Memory B cell (primary cell): ENCODE data around the gene MYOF.

Experiments
- ATAC-seq: fragments of 150-1000 bp; cut with Tn5 transposase; 2 replicates; pipeline ENCODE4 v1.10.0; 2021; ENCODE audit warnings: low read depth, mild to moderate bottlenecking, moderate library complexity
- DNase-seq, 2 donors: peaks; one replicate each; pipeline ENCODE4 v3.0.0; 2022; ENCODE audit warnings: low spot score in 2 of 2
- H3K27ac Mint-ChIP-seq: one replicate; pipeline ENCODE4 v1.8.0; 2022; ENCODE audit warnings: mild to moderate bottlenecking, moderate library complexity, mixed read lengths
- H3K27me3 Mint-ChIP-seq: one replicate; pipeline ENCODE4 v1.8.0; 2022; ENCODE audit warnings: mixed read lengths
- H3K36me3 Mint-ChIP-seq: one replicate; pipeline ENCODE4 v1.8.0; 2022; ENCODE audit warnings: mild to moderate bottlenecking, mixed read lengths
- H3K4me1 Mint-ChIP-seq: one replicate; pipeline ENCODE4 v1.8.0; 2022; ENCODE audit warnings: mixed read lengths
- H3K4me3 Mint-ChIP-seq: one replicate; pipeline ENCODE4 v1.8.0; 2022; ENCODE audit warnings: mild to moderate bottlenecking, moderate library complexity, mixed read lengths
- H3K9me3 Mint-ChIP-seq: one replicate; pipeline ENCODE4 v1.8.0; 2022; ENCODE audit warnings: mixed read lengths

The MYOF gene

DNA sequence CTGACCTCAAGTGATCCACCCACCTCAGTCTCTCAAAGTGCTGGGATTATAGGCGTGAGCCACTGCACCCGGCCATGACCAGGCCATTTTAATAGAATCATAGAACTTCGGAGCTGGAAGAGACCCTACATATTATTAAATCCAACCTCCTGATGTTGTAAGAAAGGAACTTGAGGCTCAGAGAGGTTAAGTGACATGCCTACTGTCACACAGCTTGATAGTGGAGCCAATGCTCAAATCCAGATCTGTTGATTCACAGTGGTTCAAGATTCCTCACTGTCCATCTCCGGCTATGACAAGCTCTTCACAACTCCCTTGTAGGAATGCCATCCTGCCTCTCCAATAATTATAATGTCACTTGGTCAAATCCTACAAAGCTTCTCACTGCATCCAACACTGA is 65.3 kb downstream of the MYOF start:
- H3K4me3 Mint-ChIP-seq: no peak overlapping the region
- ATAC-seq: no peak
- H3K4me1 Mint-ChIP-seq: peaks cover 13% of the 10 kb centered on the region
- H3K9me3 Mint-ChIP-seq: peaks cover under 1% of the 10 kb centered on the region
- H3K27me3 Mint-ChIP-seq: peaks cover 2% of the 10 kb centered on the region
- H3K36me3 Mint-ChIP-seq: no peaks in the 10 kb centered on the region
- no peak overlapping the region for H3K27ac Mint-ChIP-seq
- DNase-seq: no peak

DNA sequence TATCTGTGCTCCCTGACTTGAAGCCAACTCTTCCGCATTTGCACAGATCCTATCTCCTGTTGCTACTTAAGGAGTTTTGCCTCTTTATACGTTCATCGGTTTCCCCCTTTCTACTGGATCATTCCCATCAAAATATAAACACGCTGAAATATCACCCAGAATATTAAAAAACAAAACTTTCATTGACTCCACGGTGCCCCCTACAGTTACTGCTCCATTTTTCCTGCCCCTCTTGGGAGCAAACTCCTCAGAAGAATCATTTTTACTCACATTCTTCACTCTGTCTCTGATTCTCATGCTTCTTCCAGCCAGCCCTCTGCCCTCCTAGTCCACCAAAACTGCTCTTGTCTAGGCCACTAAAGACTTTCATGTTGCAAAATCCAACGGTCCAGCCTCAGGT is 66.4 kb downstream of the MYOF start:
- Mint-ChIP-seq H3K4me1 (peaks cover 13% of the 10 kb centered on the region), H3K27me3 (peaks cover 2% of the 10 kb centered on the region), H3K9me3 (peaks cover 2% of the 10 kb centered on the region), H3K27ac (no peak overlapping the region), H3K4me3 (no peak overlapping the region), H3K36me3 (no peaks in the 10 kb centered on the region)
- no peak for ATAC-seq
- DNase-seq: no peak

- no peak for DNase-seq
- peaks cover 2% of the 10 kb centered on the region for H3K9me3 Mint-ChIP-seq
- H3K4me3 Mint-ChIP-seq: no peak overlapping the region
Measured at GRCh38 chr10:93413252-93413689, 68.9 kb downstream of the MYOF start.

DNA sequence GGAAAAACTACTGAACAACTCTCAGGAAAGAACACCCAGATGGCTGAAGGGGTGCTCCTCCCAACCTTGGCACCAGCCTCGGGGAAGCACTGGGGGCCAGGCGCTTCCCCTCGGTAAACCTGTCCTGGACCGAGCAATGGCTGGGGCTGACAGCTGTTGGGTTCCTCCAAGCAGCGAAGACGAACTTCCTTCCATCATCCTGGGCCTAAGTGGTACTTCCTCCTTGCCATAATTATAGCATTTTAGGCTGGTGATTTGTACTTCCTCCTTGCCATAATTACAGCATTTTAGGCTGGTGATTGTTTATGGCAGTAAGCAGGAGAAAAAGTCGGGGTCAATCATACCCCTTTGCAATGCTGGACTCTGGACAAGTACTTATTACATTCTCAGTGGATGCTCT is 69.3 kb downstream of the MYOF start:
- no peaks in the 10 kb centered on the region for H3K36me3 Mint-ChIP-seq
- ATAC-seq (peak; percentile 84), DNase-seq (peak in 1 of 2 donors; percentile 7)
- peak overlapping the region; percentile 18 for H3K27ac Mint-ChIP-seq
- no peaks in the 10 kb centered on the region for H3K27me3 Mint-ChIP-seq
- no peak overlapping the region for H3K4me3 Mint-ChIP-seq
- H3K4me1 Mint-ChIP-seq: peaks cover 13% of the 10 kb centered on the region
- peaks cover 2% of the 10 kb centered on the region for H3K9me3 Mint-ChIP-seq

More at GRCh38 chr10:93413252-93413689, 68.9 kb downstream of the MYOF start:
- Mint-ChIP-seq H3K4me1 (peaks cover 13% of the 10 kb centered on the region), H3K27me3 (no peaks in the 10 kb centered on the region), H3K36me3 (no peaks in the 10 kb centered on the region), H3K27ac (peak overlapping the region; percentile 18)
- ATAC-seq: peak; percentile 14

DNA sequence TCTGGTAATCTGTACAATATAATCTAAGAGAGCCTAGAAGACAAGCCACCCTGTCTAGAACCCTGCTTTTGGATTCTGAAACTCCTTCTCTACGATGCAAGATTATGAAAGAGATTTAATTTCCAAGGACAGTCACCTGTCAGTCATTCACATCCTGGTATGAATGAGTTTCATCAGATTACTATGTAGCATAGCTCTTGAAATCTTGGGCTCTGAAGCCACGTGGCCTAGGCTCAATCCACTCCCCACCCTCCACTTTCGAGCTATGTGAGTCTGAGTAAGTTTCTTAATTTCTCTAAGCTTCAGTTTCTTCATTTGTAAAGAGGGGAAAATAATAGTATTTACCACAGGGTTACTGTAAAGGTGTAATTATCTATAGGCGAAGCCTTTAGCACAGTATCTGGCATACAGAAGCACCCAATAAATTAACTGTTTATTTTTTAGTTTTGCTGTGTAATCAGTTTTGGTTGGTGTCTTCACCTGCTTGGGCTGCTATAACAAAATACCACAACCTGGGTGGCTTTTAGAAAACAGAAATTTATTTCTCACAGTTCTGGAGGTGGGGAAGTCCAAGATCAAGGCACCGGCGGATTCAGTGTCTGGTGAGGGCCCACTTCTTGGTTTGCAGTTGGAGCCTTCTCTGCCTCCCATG is 71.3 kb downstream of the MYOF start:
- Mint-ChIP-seq H3K27me3 (no peaks in the 10 kb centered on the region), H3K27ac (no peak overlapping the region), H3K4me1 (peaks cover 13% of the 10 kb centered on the region), H3K9me3 (peaks cover 2% of the 10 kb centered on the region), H3K4me3 (no peak overlapping the region), H3K36me3 (no peaks in the 10 kb centered on the region)
- DNase-seq (no peak), ATAC-seq (no peak)

DNA sequence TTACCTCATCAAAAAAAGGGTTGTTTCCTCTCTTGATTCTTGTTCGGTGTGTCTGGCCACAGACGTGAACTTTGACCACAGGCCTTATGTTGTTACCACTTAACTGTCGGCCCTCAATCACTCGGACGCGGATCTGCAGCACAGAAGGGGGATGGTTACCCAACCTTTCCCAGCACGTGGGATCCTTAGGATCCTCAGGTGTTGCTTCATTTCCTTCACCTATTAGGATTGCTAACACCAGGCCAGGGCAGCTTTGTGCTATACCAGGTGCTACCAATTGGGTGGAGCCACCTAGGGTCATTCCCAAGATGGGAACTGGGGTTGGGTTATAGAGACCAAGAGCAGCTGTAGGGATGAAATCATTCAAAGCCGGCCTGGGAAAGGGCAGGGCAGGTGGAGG is 73.4 kb downstream of the MYOF start:
- ATAC-seq: no peak
- no peak for DNase-seq
- Mint-ChIP-seq H3K27me3 (no peaks in the 10 kb centered on the region), H3K4me3 (no peak overlapping the region), H3K27ac (no peak overlapping the region), H3K36me3 (no peaks in the 10 kb centered on the region), H3K4me1 (peaks cover 9% of the 10 kb centered on the region), H3K9me3 (peaks cover 2% of the 10 kb centered on the region)

- Mint-ChIP-seq H3K27me3 (peaks cover 10% of the 10 kb centered on the region), H3K4me1 (no peaks in the 10 kb centered on the region), H3K27ac (no peak overlapping the region), H3K4me3 (no peak overlapping the region), H3K36me3 (no peaks in the 10 kb centered on the region), H3K9me3 (no peaks in the 10 kb centered on the region)
- DNase-seq (no peak), ATAC-seq (no peak)
Measured at GRCh38 chr10:93406364-93407145, 75.6 kb downstream of the MYOF start.

DNA sequence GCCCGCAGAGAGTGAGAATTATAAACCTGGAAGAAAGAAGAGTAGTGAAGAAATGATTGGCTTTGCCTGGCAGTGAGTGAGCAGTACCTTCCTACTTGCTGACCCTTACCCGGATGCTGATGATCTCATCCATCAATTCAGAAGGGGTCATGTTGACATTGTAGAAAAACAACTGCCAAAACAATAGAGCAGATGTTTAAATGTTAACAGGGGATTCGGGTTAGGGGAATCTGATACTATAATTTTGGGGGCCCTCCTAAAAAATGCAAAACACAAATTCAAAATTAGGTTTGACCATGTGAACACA is 78.1 kb downstream of the MYOF start:
- no peak for DNase-seq
- peaks cover 10% of the 10 kb centered on the region for H3K27me3 Mint-ChIP-seq
- H3K4me1 Mint-ChIP-seq: no peaks in the 10 kb centered on the region
- H3K9me3 Mint-ChIP-seq: no peaks in the 10 kb centered on the region
- H3K27ac Mint-ChIP-seq: no peak overlapping the region
- no peak overlapping the region for H3K4me3 Mint-ChIP-seq
- ATAC-seq: no peak
- no peaks in the 10 kb centered on the region for H3K36me3 Mint-ChIP-seq

DNA sequence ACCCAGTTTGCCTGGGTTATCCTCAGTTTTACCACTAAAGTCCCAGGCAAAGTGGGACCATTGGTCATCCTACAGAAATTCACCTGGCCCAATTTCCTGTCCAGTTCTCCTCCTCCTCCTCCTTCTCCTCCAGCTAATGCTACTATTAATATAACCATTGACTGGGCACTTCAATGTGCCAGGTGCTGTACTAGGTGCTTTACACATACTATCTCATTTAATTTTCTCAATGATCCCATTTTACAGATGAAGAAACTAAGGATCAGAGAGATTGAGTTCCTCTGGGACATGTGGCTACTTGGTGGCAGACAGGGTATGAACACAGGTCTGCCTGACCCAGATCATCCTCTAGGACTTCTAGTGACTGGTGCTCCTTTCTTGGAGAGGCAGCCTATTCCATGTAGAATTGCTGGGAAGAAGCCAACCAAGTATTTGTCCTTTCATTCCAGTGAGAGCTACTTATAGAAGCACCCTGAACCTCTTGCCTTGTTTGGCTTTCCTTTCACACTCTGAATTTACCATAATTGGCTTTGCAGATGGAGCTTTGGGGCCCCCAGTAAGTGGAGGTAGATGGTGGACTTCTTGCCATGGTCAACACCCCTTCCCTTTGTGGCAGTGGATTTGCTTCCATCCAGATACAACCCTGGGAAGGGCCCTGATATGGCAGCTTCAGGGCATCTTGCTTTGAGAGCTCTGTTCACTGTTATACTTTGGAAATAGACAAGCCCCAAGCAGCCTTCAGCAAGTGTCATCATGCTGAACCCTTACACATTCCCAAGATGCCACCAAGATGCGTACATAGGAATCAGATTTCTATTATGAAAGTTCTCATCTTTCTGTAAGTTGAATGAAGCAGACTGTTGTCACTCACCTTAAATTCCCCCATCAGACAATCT is 78.7 kb downstream of the MYOF start:
- no peaks in the 10 kb centered on the region for H3K4me1 Mint-ChIP-seq
- no peak for ATAC-seq
- H3K36me3 Mint-ChIP-seq: no peaks in the 10 kb centered on the region
- no peak overlapping the region for H3K4me3 Mint-ChIP-seq
- DNase-seq: no peak
- no peak overlapping the region for H3K27ac Mint-ChIP-seq
- H3K9me3 Mint-ChIP-seq: no peaks in the 10 kb centered on the region
- peaks cover 10% of the 10 kb centered on the region for H3K27me3 Mint-ChIP-seq

GRCh38 chr10:93402192-93402591 is 79.9 kb downstream of the MYOF start:
- ATAC-seq (no peak), DNase-seq (no peak)
- Mint-ChIP-seq H3K4me1 (no peaks in the 10 kb centered on the region), H3K27me3 (peaks cover 16% of the 10 kb centered on the region), H3K27ac (no peak overlapping the region), H3K36me3 (no peaks in the 10 kb centered on the region), H3K4me3 (no peak overlapping the region), H3K9me3 (no peaks in the 10 kb centered on the region)

DNA sequence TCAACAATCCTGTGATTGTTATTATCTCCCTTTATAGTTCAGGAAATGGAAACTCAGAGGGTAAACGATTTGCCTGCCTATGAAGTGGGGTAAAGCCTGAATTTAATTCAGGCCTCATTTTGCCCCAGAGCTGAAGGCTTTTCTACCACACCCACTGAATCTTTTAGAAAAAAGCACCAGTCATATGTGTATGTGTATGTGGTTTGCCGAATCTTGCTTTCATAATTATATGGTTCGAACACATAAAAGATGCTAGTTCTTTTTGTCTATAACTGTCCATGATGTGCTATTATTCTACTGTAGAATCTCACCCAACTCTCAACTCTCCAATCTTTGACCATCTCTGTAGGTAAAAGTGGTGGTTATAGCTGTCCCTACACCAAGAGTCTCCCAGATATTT is 83.6 kb downstream of the MYOF start:
- ATAC-seq (no peak), DNase-seq (no peak)
- Mint-ChIP-seq H3K36me3 (no peaks in the 10 kb centered on the region), H3K9me3 (no peaks in the 10 kb centered on the region), H3K4me3 (no peak overlapping the region), H3K4me1 (no peaks in the 10 kb centered on the region), H3K27me3 (peaks cover 14% of the 10 kb centered on the region), H3K27ac (no peak overlapping the region)

GRCh38 chr10:93397020-93397419 is 85.1 kb downstream of the MYOF start:
- ATAC-seq (no peak), DNase-seq (no peak)
- no peaks in the 10 kb centered on the region for H3K4me1 Mint-ChIP-seq
- H3K4me3 Mint-ChIP-seq: no peak overlapping the region
- no peaks in the 10 kb centered on the region for H3K9me3 Mint-ChIP-seq
- H3K27me3 Mint-ChIP-seq: peaks cover 6% of the 10 kb centered on the region
- no peak overlapping the region for H3K27ac Mint-ChIP-seq
- H3K36me3 Mint-ChIP-seq: no peaks in the 10 kb centered on the region

- peaks cover 7% of the 10 kb centered on the region for H3K27me3 Mint-ChIP-seq
- H3K9me3 Mint-ChIP-seq: no peaks in the 10 kb centered on the region
- ATAC-seq: no peak
- no peaks in the 10 kb centered on the region for H3K36me3 Mint-ChIP-seq
- no peak for DNase-seq
- H3K4me1 Mint-ChIP-seq: peaks cover 8% of the 10 kb centered on the region
- H3K4me3 Mint-ChIP-seq: no peak overlapping the region
- no peak overlapping the region for H3K27ac Mint-ChIP-seq
Measured at GRCh38 chr10:93393211-93393610, 88.9 kb downstream of the MYOF start.

DNA sequence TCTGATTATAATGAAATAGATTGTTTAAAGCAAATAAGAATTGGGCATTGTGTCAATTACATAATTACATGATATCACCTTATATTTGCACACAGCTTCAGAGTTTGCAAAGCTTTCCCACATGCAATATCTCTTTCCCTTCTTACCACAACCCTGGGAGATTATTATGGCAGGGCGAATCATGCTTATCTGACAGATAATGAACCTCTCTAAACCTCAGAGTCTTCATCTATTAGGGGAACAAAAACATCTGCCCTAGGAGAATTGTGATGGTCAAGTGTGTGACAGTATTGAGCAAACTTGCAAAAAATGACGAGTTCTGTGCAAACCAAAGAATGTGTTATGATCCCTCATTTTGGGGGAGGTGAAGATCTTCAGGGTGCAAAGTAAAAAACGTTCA is 90.0 kb downstream of the MYOF start:
- no peaks in the 10 kb centered on the region for H3K9me3 Mint-ChIP-seq
- ATAC-seq: no peak
- peaks cover 1% of the 10 kb centered on the region for H3K27me3 Mint-ChIP-seq
- DNase-seq: no peak
- no peak overlapping the region for H3K27ac Mint-ChIP-seq
- H3K4me3 Mint-ChIP-seq: no peak overlapping the region
- peaks cover 9% of the 10 kb centered on the region for H3K4me1 Mint-ChIP-seq
- no peaks in the 10 kb centered on the region for H3K36me3 Mint-ChIP-seq
